IMR-90 (cell line): ENCODE measurements around the gene LLGL1. TPM values are rescaled to one million over a fixed set of nuclear protein-coding genes. Genes with fewer than 3 reads are reported as not detected.

Experiments used
- ATAC-seq: fragments of 200-7000 bp; cut with Tn5 transposase; 2 replicates; pipeline ENCODE4 v1.9.1; 2020; ENCODE audit warnings: low read depth, mild to moderate bottlenecking, moderate library complexity
- BruUV-seq: library from RNA; stranded (reverse); fragments of 400-500 nt; replicated peaks from 2 replicates; lab custom pipeline; 2021; lab: Mats Ljungman, UMichigan
- CTCF ChIA-PET: fragments of 300-600 bp; formaldehyde crosslinking; extraction: SDS; loops from one replicate; lab custom pipeline; 2021; ENCODE audit warnings: antibody characterized with exemption; lab: Yijun Ruan, JAX
- POLR2A ChIA-PET: fragments of 300-600 bp; sonication (Branson Sonifier 250); formaldehyde crosslinking; loops from one replicate; lab custom pipeline; 2022; ENCODE audit warnings: antibody characterized with exemption; ENCODE audit not compliant: unreplicated experiment; lab: Charles Lee
- DNase-seq: peaks from one replicate; pipeline ENCODE4 v3.0.0; 2013
- H2AFZ ChIP-seq: replicated peaks from 2 replicates; pipeline ENCODE3; 2013; ENCODE audit warnings: low read length, mild to moderate bottlenecking; ENCODE audit not compliant: poor library complexity
- H2AK5ac ChIP-seq: 2 replicates; pipeline ENCODE4 v1.6.1; 2013; ENCODE audit warnings: low read depth, low read length, inconsistent platforms
- H2AK9ac ChIP-seq: replicated peaks from 2 replicates; pipeline ENCODE3; 2013; ENCODE audit warnings: mild to moderate bottlenecking, low read depth, low read length, moderate library complexity; ENCODE audit not compliant: poor library complexity
- H2BK120ac ChIP-seq: 2 replicates; pipeline ENCODE4 v1.6.1; 2013; ENCODE audit warnings: low read depth, low read length, inconsistent platforms
- H2BK15ac ChIP-seq: 3 replicates; pipeline ENCODE4 v1.6.1; 2013; ENCODE audit warnings: low read depth, low read length, inconsistent platforms
- H2BK20ac ChIP-seq: 2 replicates; pipeline ENCODE4 v1.6.1; 2013; ENCODE audit warnings: low read depth, mild to moderate bottlenecking, inconsistent platforms, low read length, moderate library complexity
- H2BK5ac ChIP-seq: 2 replicates; pipeline ENCODE4 v1.6.1; 2013; ENCODE audit warnings: mild to moderate bottlenecking, low read depth, low read length, inconsistent platforms; ENCODE audit not compliant: poor library complexity, severe bottlenecking
- H3K14ac ChIP-seq: replicated peaks from 2 replicates; pipeline ENCODE4 v1.6.1; 2013; ENCODE audit warnings: low read depth, low read length, inconsistent platforms
- H3K18ac ChIP-seq: 2 replicates; pipeline ENCODE4 v1.6.1; 2013; ENCODE audit warnings: low read depth, low read length, control low read depth
- H3K23ac ChIP-seq: 2 replicates; pipeline ENCODE4 v1.6.1; 2013; ENCODE audit warnings: low read depth, low read length, inconsistent platforms
- H3K27ac ChIP-seq: 2 replicates; pipeline ENCODE4 v1.5.1; 2013; ENCODE audit warnings: mild to moderate bottlenecking, control low read depth, low read length; ENCODE audit not compliant: insufficient read depth
- H3K27me3 ChIP-seq: 2 replicates; pipeline ENCODE4 v1.6.1; 2013; ENCODE audit warnings: low read length; ENCODE audit not compliant: control insufficient read depth, insufficient read depth
- H3K36me3 ChIP-seq: 2 replicates; pipeline ENCODE4 v1.6.1; 2013; ENCODE audit warnings: low read length, mixed read lengths; ENCODE audit not compliant: control insufficient read depth, insufficient read depth
- H3K4ac ChIP-seq: 2 replicates; pipeline ENCODE4 v1.6.1; 2013; ENCODE audit warnings: low read depth, low read length, inconsistent platforms
- H3K4me1 ChIP-seq: 2 replicates; pipeline ENCODE4 v1.6.1; 2013; ENCODE audit warnings: low read length, mixed read lengths; ENCODE audit not compliant: control insufficient read depth, insufficient read depth
- H3K4me2 ChIP-seq: 2 replicates; pipeline ENCODE4 v1.6.1; 2013; ENCODE audit warnings: low read depth, mild to moderate bottlenecking, control low read depth, low read length, moderate library complexity
- H3K4me3 ChIP-seq: 2 replicates; pipeline ENCODE4 v1.5.1; 2013; ENCODE audit warnings: low read depth, mild to moderate bottlenecking, control low read depth, low read length, moderate library complexity; ENCODE audit not compliant: insufficient read depth
- H3K56ac ChIP-seq: 2 replicates; pipeline ENCODE4 v1.6.1; 2013; ENCODE audit warnings: low read length, inconsistent platforms; ENCODE audit not compliant: insufficient read depth; ENCODE audit errors: extremely low read depth
- H3K79me1 ChIP-seq, 2 experiments: 2 replicates each; pipeline ENCODE4 v1.6.1; 2013; ENCODE audit warnings: low read length in 2 of 2, inconsistent platforms in 1 of 2, low read depth in 1 of 2
- H3K9ac ChIP-seq: 2 replicates; pipeline ENCODE4 v1.6.1; 2013; ENCODE audit warnings: low read depth, low read length, control low read depth
- H3K9me1 ChIP-seq: 2 replicates; pipeline ENCODE4 v1.6.1; 2013; ENCODE audit warnings: low read length, inconsistent platforms; ENCODE audit not compliant: insufficient read depth
- H3K9me3 ChIP-seq: 2 replicates; pipeline ENCODE4 v1.6.1; 2013; ENCODE audit warnings: low read length; ENCODE audit not compliant: control insufficient read depth, insufficient read depth
- H4K20me1 ChIP-seq: 2 replicates; pipeline ENCODE4 v1.6.1; 2013; ENCODE audit warnings: low read length, inconsistent platforms; ENCODE audit not compliant: insufficient read depth
- H4K5ac ChIP-seq: 2 replicates; pipeline ENCODE4 v1.6.1; 2013; ENCODE audit warnings: mild to moderate bottlenecking, low read depth, low read length, control low read depth
- H4K8ac ChIP-seq, 2 experiments: 2 replicates each; pipeline ENCODE4 v1.6.1; 2013; ENCODE audit warnings: low read depth in 2 of 2, low read length in 2 of 2, control low read depth in 1 of 2, inconsistent platforms in 1 of 2
- H4K91ac ChIP-seq: 2 replicates; pipeline ENCODE4 v1.6.1; 2013; ENCODE audit warnings: low read depth, low read length, inconsistent platforms; ENCODE audit not compliant: insufficient read depth
- BHLHE40 ChIP-seq: fragments of 150-350 bp; IDR thresholded peaks from 2 replicates; pipeline ENCODE4 v1.6.1; 2016; ENCODE audit warnings: mild to moderate bottlenecking, low read depth, low read length
- CEBPB ChIP-seq: IDR thresholded peaks from 2 replicates; pipeline ENCODE4 v1.6.1; 2012; ENCODE audit warnings: low read depth, low read length, improper control_type of control experiment
- CHD1 ChIP-seq: IDR thresholded peaks from 2 replicates; pipeline ENCODE4 v1.6.1; 2012; ENCODE audit warnings: low read depth, low read length, improper control_type of control experiment
- FOS ChIP-seq: fragments of 150-350 bp; IDR thresholded peaks from 2 replicates; pipeline ENCODE4 v1.6.1; 2016; ENCODE audit warnings: low read depth, low read length
- MAFK ChIP-seq: IDR thresholded peaks from 2 replicates; pipeline ENCODE4 v1.6.1; 2012; ENCODE audit warnings: low read depth, low read length, improper control_type of control experiment
- MAZ ChIP-seq: IDR thresholded peaks from 2 replicates; pipeline ENCODE4 v1.6.1; 2012; ENCODE audit warnings: low read depth, mild to moderate bottlenecking, low read length, improper control_type of control experiment, moderate library complexity, borderline replicate concordance
- MXI1 ChIP-seq: IDR thresholded peaks from 2 replicates; pipeline ENCODE4 v1.6.1; 2012; ENCODE audit warnings: low read depth, mild to moderate bottlenecking, low read length, moderate library complexity, borderline replicate concordance
- NFE2L2 ChIP-seq: fragments of 150-350 bp; IDR thresholded peaks from 2 replicates; pipeline ENCODE4 v1.6.1; 2016; ENCODE audit warnings: low read depth, mild to moderate bottlenecking, low read length
- POLR2A ChIP-seq: IDR thresholded peaks from 2 replicates; pipeline ENCODE4 v1.6.1; 2012; ENCODE audit warnings: mild to moderate bottlenecking, low read depth, low read length
- RAD21 ChIP-seq: IDR thresholded peaks from 2 replicates; pipeline ENCODE4 v1.6.1; 2012; ENCODE audit warnings: low read length, improper control_type of control experiment
- RCOR1 ChIP-seq: IDR thresholded peaks from 2 replicates; pipeline ENCODE4 v1.6.1; 2012; ENCODE audit warnings: mild to moderate bottlenecking, low read length, improper control_type of control experiment; ENCODE audit not compliant: insufficient replicate concordance
- RFX5 ChIP-seq: IDR thresholded peaks from 2 replicates; pipeline ENCODE4 v1.8.0; 2012; ENCODE audit warnings: low read depth, mild to moderate bottlenecking, low read length, moderate library complexity
- SMC3 ChIP-seq: fragments of 150-350 bp; IDR thresholded peaks from 2 replicates; pipeline ENCODE4 v1.6.1; 2016; ENCODE audit warnings: low read depth, mild to moderate bottlenecking, antibody characterized with exemption, low read length, moderate library complexity
- WGBS, 2 experiments: methylation state at CpG; one replicate each; pipeline versions ENCODE4 v1.1.5 to v1.1.7; 2013; ENCODE audit warnings: missing lambda C conversion rate in 2 of 2; ENCODE audit not compliant: insufficient read length in 1 of 2; ENCODE audit errors: extremely low coverage in 2 of 2; 5-methylcytosine and 5-hydroxymethylcytosine counted together
- dilution Hi-C: fragments of 300-500 bp; cut with HindIII; formaldehyde crosslinking; loops from one replicate; pipeline ENCODE4 v1.14.3; 2018; ENCODE audit warnings: low sequenced_read_pairs; ENCODE audit not compliant: unreplicated experiment
- in situ Hi-C: fragments of 300-500 bp; cut with MboI; formaldehyde crosslinking; loops from 3 replicates; pipeline ENCODE4 v1.14.3; 2019; ENCODE audit warnings: low sequenced_read_pairs, inconsistent platforms, mixed read lengths
- intact Hi-C: fragments of 100-400 bp; cut with micrococcal nuclease; formaldehyde crosslinking; loops from 2 replicates; pipeline ENCODE4 v1.10.0; 2022
- polyA plus RNA-seq, 3 experiments: library from polyadenylated mRNA; depleted of rRNA; stranded (reverse); fragments of >200 nt; gene quantifications; 2 replicates each; pipeline ENCODE4 v1.2.3, GENCODE V29; 2012; ENCODE audit warnings: low replicate concordance in 1 of 3
- total RNA-seq: library from RNA; depleted of rRNA; stranded (reverse); fragments of >200 nt; gene quantifications from 2 replicates; pipeline ENCODE4 v1.2.3, GENCODE V29; 2012
- TF ChIP-seq, protein P1 (sequence below): conservative IDR thresholded peaks from 2 replicates; pipeline ENCODE4 v1.5.1; 2012; ENCODE audit warnings: mild to moderate bottlenecking, low read depth, low read length, improper control_type of control experiment
- TF ChIP-seq, protein P2 (sequence below): fragments of 150-350 bp; IDR thresholded peaks from 2 replicates; pipeline ENCODE4 v1.6.1; 2017; ENCODE audit warnings: mild to moderate bottlenecking, antibody characterized with exemption, low read length, low read depth
- TF ChIP-seq, protein P3 (sequence below): fragments of 150-350 bp; IDR thresholded peaks from 2 replicates; pipeline ENCODE4 v1.6.1; 2016; ENCODE audit warnings: low read depth, mild to moderate bottlenecking, low read length, moderate library complexity, borderline replicate concordance

Gene LLGL1
- total and polyA plus RNA-seq, 2 of the 4 experiments (the other 2 are of a cell fraction) = 40.1 to 52.9 TPM

DNA sequence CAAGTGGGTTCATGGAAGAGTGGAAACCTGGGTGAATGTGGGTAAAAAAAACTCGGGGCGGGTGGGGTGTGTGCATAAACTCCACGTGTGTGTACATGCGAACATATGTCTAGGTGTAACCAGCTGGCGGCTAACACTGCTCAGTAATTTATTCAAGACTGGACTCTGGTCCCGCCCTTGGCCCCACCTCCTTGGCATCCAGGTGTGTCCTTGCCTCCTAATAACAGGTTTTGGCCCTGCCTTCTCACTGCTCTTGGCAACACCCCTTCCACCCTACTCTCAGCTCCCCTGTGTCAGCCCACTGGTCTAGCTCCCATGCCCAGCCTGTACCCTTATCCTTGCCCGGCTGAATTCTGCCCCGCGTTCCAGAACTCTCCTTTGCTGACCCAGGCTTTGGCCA is 24.8 kb downstream of the LLGL1 start:
- H3K18ac ChIP-seq = no peak overlapping the region
- H3K27ac ChIP-seq = no peak overlapping the region
- ATAC-seq (no peak), DNase-seq (no peak)
- no peak overlapping the region for H3K9ac ChIP-seq
- H3K27me3 ChIP-seq = no peaks in the 10 kb centered on the region
- no peaks in the 10 kb centered on the region; the same call in 1 of the 2 replicates for H3K9me1 ChIP-seq
- H2BK15ac ChIP-seq = no peak overlapping the region
- H4K91ac ChIP-seq = no peak overlapping the region
- TF ChIP-seq RFX5 (no peak), NFE2L2 (no peak), FOS (no peak), RCOR1 (no peak), CHD1 (no peak), MAFK (no peak), BHLHE40 (no peak), RAD21 (no peak), SMC3 (no peak), CEBPB (no peak), MXI1 (no peak), MAZ (no peak), POLR2A (no peak)
- TF ChIP-seq, protein P1, sequence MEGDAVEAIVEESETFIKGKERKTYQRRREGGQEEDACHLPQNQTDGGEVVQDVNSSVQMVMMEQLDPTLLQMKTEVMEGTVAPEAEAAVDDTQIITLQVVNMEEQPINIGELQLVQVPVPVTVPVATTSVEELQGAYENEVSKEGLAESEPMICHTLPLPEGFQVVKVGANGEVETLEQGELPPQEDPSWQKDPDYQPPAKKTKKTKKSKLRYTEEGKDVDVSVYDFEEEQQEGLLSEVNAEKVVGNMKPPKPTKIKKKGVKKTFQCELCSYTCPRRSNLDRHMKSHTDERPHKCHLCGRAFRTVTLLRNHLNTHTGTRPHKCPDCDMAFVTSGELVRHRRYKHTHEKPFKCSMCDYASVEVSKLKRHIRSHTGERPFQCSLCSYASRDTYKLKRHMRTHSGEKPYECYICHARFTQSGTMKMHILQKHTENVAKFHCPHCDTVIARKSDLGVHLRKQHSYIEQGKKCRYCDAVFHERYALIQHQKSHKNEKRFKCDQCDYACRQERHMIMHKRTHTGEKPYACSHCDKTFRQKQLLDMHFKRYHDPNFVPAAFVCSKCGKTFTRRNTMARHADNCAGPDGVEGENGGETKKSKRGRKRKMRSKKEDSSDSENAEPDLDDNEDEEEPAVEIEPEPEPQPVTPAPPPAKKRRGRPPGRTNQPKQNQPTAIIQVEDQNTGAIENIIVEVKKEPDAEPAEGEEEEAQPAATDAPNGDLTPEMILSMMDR = no peak
- TF ChIP-seq, protein P2, sequence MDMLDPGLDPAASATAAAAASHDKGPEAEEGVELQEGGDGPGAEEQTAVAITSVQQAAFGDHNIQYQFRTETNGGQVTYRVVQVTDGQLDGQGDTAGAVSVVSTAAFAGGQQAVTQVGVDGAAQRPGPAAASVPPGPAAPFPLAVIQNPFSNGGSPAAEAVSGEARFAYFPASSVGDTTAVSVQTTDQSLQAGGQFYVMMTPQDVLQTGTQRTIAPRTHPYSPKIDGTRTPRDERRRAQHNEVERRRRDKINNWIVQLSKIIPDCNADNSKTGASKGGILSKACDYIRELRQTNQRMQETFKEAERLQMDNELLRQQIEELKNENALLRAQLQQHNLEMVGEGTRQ = no peak
- TF ChIP-seq, protein P3, sequence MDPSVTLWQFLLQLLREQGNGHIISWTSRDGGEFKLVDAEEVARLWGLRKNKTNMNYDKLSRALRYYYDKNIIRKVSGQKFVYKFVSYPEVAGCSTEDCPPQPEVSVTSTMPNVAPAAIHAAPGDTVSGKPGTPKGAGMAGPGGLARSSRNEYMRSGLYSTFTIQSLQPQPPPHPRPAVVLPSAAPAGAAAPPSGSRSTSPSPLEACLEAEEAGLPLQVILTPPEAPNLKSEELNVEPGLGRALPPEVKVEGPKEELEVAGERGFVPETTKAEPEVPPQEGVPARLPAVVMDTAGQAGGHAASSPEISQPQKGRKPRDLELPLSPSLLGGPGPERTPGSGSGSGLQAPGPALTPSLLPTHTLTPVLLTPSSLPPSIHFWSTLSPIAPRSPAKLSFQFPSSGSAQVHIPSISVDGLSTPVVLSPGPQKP = no peak
- dilution Hi-C loops (no loop called here), in situ Hi-C loops (no loop called here), intact Hi-C loops (no loop called here)
- BruUV-seq = no TSS peak
- no peak overlapping the region for H3K4ac ChIP-seq
- no peaks in the 10 kb centered on the region for H3K9me3 ChIP-seq
- H2AK5ac ChIP-seq = no peak overlapping the region
- H3K4me1 ChIP-seq = no peaks in the 10 kb centered on the region
- no peak overlapping the region for H2BK120ac ChIP-seq
- no peak overlapping the region for H3K4me2 ChIP-seq
- no peak overlapping the region for H3K23ac ChIP-seq
- H3K79me1 ChIP-seq = peaks cover 0 to 44% of the 10 kb centered on the region in 2 experiments
- H2BK5ac ChIP-seq = no peak overlapping the region
- WGBS, 2 experiments = 88% methylated on average over 6 of the region's 9 CpGs; no CpG with 5 or more reads in 1 of the 2 experiments
- no peak overlapping the region for H3K56ac ChIP-seq
- H4K20me1 ChIP-seq = peaks cover 31% of the 10 kb centered on the region
- H4K5ac ChIP-seq = no peak overlapping the region
- no peak overlapping the region for H2AFZ ChIP-seq
- H2AK9ac ChIP-seq = no peak overlapping the region
- H2BK20ac ChIP-seq = no peak overlapping the region
- peaks cover 89% of the 10 kb centered on the region for H3K36me3 ChIP-seq
- no peak overlapping the region for H4K8ac ChIP-seq
- no peak overlapping the region for H3K14ac ChIP-seq
- no peak overlapping the region for H3K4me3 ChIP-seq
- CTCF ChIA-PET = no interaction called here
- POLR2A ChIA-PET = no interaction called here
